Colonic mucosa (tissue), 4 donors: Measurements from ENCODE around the gene TTLL3. TPM values are rescaled to one million over a fixed set of nuclear protein-coding genes. Genes with fewer than 3 reads are reported as not detected.
"Not testable (repeated sequence)": the region's sequence is repeated elsewhere in the genome, so short reads cannot be mapped to it uniquely, and the experiment has no call there.

Experiments
- DNase-seq: peaks from one replicate; pipeline ENCODE4 v3.0.0-alpha.2; 2020
- H3K27ac ChIP-seq: fragments of 200-600 bp; one replicate; pipeline ENCODE4 v1.8.0; 2021
- H3K27me3 ChIP-seq: fragments of 200-600 bp; one replicate; pipeline ENCODE4 v1.8.0; 2021
- H3K36me3 ChIP-seq: fragments of 200-600 bp; one replicate; pipeline ENCODE4 v1.8.0; 2021
- H3K4me1 ChIP-seq: fragments of 200-600 bp; one replicate; pipeline ENCODE4 v1.8.0; 2021; ENCODE audit warnings: mild to moderate bottlenecking
- H3K4me3 ChIP-seq: fragments of 200-600 bp; one replicate; pipeline ENCODE4 v1.8.0; 2021
- H3K9ac ChIP-seq, 2 donors: one replicate each; pipeline ENCODE4 v1.7.0; 2013; ENCODE audit warnings: control low read depth in 2 of 2, low read depth in 2 of 2, low read length in 2 of 2
- H3K9me3 ChIP-seq: fragments of 200-600 bp; one replicate; pipeline ENCODE4 v1.8.0; 2021
- CTCF ChIP-seq: fragments of 200-600 bp; IDR thresholded peaks from one replicate; pipeline ENCODE4 v1.8.0; 2022; ENCODE audit warnings: antibody characterized with exemption, mild to moderate bottlenecking
- intact Hi-C: fragments of 100-400 bp; cut with DNase I; formaldehyde crosslinking; loops from one replicate; pipeline ENCODE4 v1.14.1; 2022
- total RNA-seq, 2 donors: library from RNA; stranded (reverse); fragmentation: NEBNext Ultra II Directional in 1 of 2; extraction: Animal tissue kit (Norgen Biotek cat#: 25700) in 1 of 2; gene quantifications; one replicate each; pipeline ENCODE4 v1.2.1, GENCODE V29; 2021
- donor health status: healthy.
- donor health status: DM: no; HTN: no; CAD: no.
- donor health status: DM: no; HTN: no; CAD: no.

Gene TTLL3
- total RNA-seq, 2 donors from 2014 or later: 25.0 to 28.7 TPM

- Histone ChIP-seq H3K36me3 (no peaks in the 10 kb centered on the region), H3K27ac (no peak overlapping the region), H3K4me3 (no peak overlapping the region), H3K27me3 (no peaks in the 10 kb centered on the region), H3K9me3 (no peaks in the 10 kb centered on the region), H3K4me1 (no peaks in the 10 kb centered on the region), H3K9ac (no peak overlapping the region)
- DNase-seq: no peak
- intact Hi-C loops: no loop called here
- TF ChIP-seq CTCF: no peak
These were observed 60.9 kb downstream of the TTLL3 start for GRCh38 chr3:9870978-9871377.

GRCh38 chr3:9872067-9872466, 62.0 kb downstream of the TTLL3 start:
- DNase-seq, H3K4me1 ChIP-seq, intact Hi-C loops, H3K4me3 ChIP-seq, H3K36me3 ChIP-seq, H3K27me3 ChIP-seq, H3K9ac ChIP-seq, H3K9me3 ChIP-seq, H3K27ac ChIP-seq: not testable (repeated sequence)

GRCh38 chr3:9875448-9875847, 65.4 kb downstream of the TTLL3 start:
- intact Hi-C loops: no loop called here
- Histone ChIP-seq H3K27me3 (no peaks in the 10 kb centered on the region), H3K9me3 (no peaks in the 10 kb centered on the region), H3K4me1 (no peaks in the 10 kb centered on the region), H3K4me3 (no peak overlapping the region), H3K27ac (no peak overlapping the region), H3K36me3 (no peaks in the 10 kb centered on the region), H3K9ac (no peak overlapping the region)
- no peak for TF ChIP-seq CTCF
- DNase-seq: no peak

GRCh38 chr3:9876255-9876654, 66.2 kb downstream of the TTLL3 start:
- H3K36me3 ChIP-seq, H3K27ac ChIP-seq, H3K27me3 ChIP-seq, H3K9ac ChIP-seq, DNase-seq, H3K9me3 ChIP-seq, H3K4me1 ChIP-seq, H3K4me3 ChIP-seq, intact Hi-C loops: not testable (repeated sequence)

- no peak overlapping the region for H3K9ac ChIP-seq
- no peaks in the 10 kb centered on the region for H3K36me3 ChIP-seq
- intact Hi-C loops: no loop called here
- DNase-seq: no peak
- H3K27ac ChIP-seq: no peak overlapping the region
- H3K4me3 ChIP-seq: no peak overlapping the region
- no peaks in the 10 kb centered on the region for H3K27me3 ChIP-seq
- TF ChIP-seq CTCF: no peak
- no peaks in the 10 kb centered on the region for H3K9me3 ChIP-seq
- H3K4me1 ChIP-seq: no peaks in the 10 kb centered on the region
These were observed 66.9 kb downstream of the TTLL3 start for GRCh38 chr3:9876991-9877390.

DNA sequence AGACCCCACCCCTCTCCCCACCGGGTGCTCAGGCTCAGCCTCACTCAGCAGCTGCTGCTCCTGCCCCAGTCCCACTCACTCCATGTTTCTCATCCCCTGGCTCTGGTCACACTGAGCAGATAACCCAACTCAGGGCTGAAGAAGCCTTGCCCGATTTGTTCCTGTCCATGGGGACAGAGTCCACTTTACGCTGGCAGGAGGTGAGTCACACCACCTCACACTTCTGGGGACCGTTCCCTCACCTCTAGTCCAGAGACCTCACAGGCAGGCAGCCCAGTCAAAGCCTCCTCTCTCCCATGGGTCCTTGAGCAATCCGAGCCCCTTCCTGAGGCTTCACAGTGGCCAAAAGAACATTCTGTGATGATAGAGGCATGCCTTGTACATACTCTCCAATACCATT, 68.6 kb downstream of the TTLL3 start:
- peak; percentile 55 for DNase-seq
- no peaks in the 10 kb centered on the region for H3K9me3 ChIP-seq
- H3K27me3 ChIP-seq: no peaks in the 10 kb centered on the region
- intact Hi-C loops: no loop called here
- H3K9ac ChIP-seq: no peak overlapping the region
- H3K36me3 ChIP-seq: no peaks in the 10 kb centered on the region
- no peak overlapping the region for H3K27ac ChIP-seq
- H3K4me1 ChIP-seq: no peaks in the 10 kb centered on the region
- no peak for TF ChIP-seq CTCF
- H3K4me3 ChIP-seq: no peak overlapping the region
